Parathyroid adenoma (tissue), 2 donors: Measurements from ENCODE around the gene MPP3.

ENCODE experiments used
- H2AFZ ChIP-seq: fragments of 300-600 bp; sonication (generic); one replicate; pipeline ENCODE4 v1.7.0; 2017; ENCODE audit warnings: antibody characterized with exemption, mild to moderate bottlenecking
- H3K27ac ChIP-seq: fragments of 300-600 bp; sonication (generic); one replicate; pipeline ENCODE4 v1.7.0; 2017
- H3K27me3 ChIP-seq: fragments of 300-600 bp; sonication (generic); one replicate; pipeline ENCODE4 v1.7.0; 2017; ENCODE audit warnings: low read length; ENCODE audit not compliant: control insufficient read depth, insufficient read depth
- H3K36me3 ChIP-seq: fragments of 300-600 bp; sonication (generic); one replicate; pipeline ENCODE4 v1.7.0; 2017; ENCODE audit warnings: low read length; ENCODE audit not compliant: control insufficient read depth, insufficient read depth
- H3K4me1 ChIP-seq: fragments of 300-600 bp; sonication (generic); one replicate; pipeline ENCODE4 v1.7.0; 2017; ENCODE audit warnings: control low read depth
- H3K4me2 ChIP-seq: fragments of 300-600 bp; sonication (generic); one replicate; pipeline ENCODE4 v1.7.0; 2017; ENCODE audit warnings: low read length
- H3K4me3 ChIP-seq: fragments of 300-600 bp; sonication (generic); one replicate; pipeline ENCODE4 v1.7.0; 2017; ENCODE audit warnings: low read depth, low read length
- H3K79me2 ChIP-seq: fragments of 300-600 bp; sonication (generic); one replicate; pipeline ENCODE4 v1.7.0; 2017; ENCODE audit warnings: control low read depth
- H3K9ac ChIP-seq: fragments of 300-600 bp; sonication (generic); one replicate; pipeline ENCODE4 v1.7.0; 2017; ENCODE audit warnings: mild to moderate bottlenecking
- H3K9me3 ChIP-seq: fragments of 300-600 bp; sonication (generic); one replicate; pipeline ENCODE4 v1.7.0; 2017; ENCODE audit warnings: low read length; ENCODE audit not compliant: control insufficient read depth
- TF ChIP-seq, protein P1 (sequence below): fragments of 300-600 bp; sonication (generic); IDR thresholded peaks from one replicate; pipeline ENCODE4 v1.7.0; 2017; ENCODE audit warnings: antibody characterized with exemption, mild to moderate bottlenecking
- donor health status: primary hyperparathyroidism.

The MPP3 gene

GRCh38 chr17:43830510-43831140 is 2.3 kb downstream of the MPP3 start:
- no peak overlapping the region for H3K27ac ChIP-seq
- no peaks in the 10 kb centered on the region for H3K27me3 ChIP-seq
- H3K36me3 ChIP-seq = no peaks in the 10 kb centered on the region
- H3K4me2 ChIP-seq = no peak overlapping the region
- TF ChIP-seq, protein P1, sequence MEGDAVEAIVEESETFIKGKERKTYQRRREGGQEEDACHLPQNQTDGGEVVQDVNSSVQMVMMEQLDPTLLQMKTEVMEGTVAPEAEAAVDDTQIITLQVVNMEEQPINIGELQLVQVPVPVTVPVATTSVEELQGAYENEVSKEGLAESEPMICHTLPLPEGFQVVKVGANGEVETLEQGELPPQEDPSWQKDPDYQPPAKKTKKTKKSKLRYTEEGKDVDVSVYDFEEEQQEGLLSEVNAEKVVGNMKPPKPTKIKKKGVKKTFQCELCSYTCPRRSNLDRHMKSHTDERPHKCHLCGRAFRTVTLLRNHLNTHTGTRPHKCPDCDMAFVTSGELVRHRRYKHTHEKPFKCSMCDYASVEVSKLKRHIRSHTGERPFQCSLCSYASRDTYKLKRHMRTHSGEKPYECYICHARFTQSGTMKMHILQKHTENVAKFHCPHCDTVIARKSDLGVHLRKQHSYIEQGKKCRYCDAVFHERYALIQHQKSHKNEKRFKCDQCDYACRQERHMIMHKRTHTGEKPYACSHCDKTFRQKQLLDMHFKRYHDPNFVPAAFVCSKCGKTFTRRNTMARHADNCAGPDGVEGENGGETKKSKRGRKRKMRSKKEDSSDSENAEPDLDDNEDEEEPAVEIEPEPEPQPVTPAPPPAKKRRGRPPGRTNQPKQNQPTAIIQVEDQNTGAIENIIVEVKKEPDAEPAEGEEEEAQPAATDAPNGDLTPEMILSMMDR = no peak
- H2AFZ ChIP-seq = no peak overlapping the region
- H3K9ac ChIP-seq = no peak overlapping the region
- H3K4me1 ChIP-seq = peaks cover 7% of the 10 kb centered on the region
- no peaks in the 10 kb centered on the region for H3K79me2 ChIP-seq
- H3K4me3 ChIP-seq = no peak overlapping the region
- H3K9me3 ChIP-seq = no peaks in the 10 kb centered on the region

DNA sequence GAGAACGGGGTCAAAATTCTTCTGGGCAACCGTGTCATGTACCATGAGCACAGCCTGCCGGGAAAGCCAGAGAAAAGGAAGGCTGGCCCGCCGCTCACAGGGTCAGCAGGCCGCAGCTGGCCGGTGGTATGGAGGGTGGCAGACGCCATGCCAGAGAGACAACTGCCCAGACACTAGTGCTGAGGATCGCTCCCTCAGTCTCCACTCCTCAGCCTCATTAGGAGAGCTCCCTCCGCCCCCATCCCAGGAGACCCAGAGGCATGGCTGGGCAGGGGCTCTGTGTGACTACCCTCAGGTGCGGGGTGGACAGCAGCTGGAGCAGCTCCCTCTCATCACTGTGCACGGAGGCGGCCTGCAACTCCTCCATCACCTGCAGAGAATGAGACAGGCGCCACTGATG is 3.2 kb downstream of the MPP3 start:
- no peaks in the 10 kb centered on the region for H3K9me3 ChIP-seq
- no peaks in the 10 kb centered on the region for H3K36me3 ChIP-seq
- H3K79me2 ChIP-seq = no peaks in the 10 kb centered on the region
- H2AFZ ChIP-seq = no peak overlapping the region
- H3K4me2 ChIP-seq = no peak overlapping the region
- H3K4me3 ChIP-seq = no peak overlapping the region
- no peak overlapping the region for H3K9ac ChIP-seq
- H3K27me3 ChIP-seq = no peaks in the 10 kb centered on the region
- peaks cover 7% of the 10 kb centered on the region for H3K4me1 ChIP-seq
- TF ChIP-seq, protein P1 = no peak
- H3K27ac ChIP-seq = no peak overlapping the region

DNA sequence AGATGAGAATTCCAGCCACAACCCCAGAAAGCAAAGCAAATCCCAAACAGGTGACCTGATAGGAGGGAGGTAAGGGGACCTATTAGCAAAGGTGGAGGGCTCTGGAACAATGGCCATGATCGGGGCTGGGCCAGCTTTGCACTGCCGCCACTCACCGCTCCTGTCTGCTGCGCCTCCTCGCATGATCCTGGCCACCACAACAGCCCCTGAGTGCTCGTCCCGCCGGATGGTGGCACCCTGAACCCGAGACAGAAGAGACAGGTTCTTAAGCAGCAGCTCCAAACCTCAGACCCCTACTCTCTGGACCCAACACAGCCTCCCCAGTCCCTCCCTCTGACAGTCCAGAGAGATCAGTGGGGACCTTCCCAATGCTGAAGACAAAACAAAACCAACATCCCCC is 5.3 kb downstream of the MPP3 start:
- TF ChIP-seq, protein P1 = no peak
- Histone ChIP-seq H3K9me3 (no peaks in the 10 kb centered on the region), H3K36me3 (no peaks in the 10 kb centered on the region), H3K4me1 (no peaks in the 10 kb centered on the region), H3K4me2 (no peak overlapping the region), H3K27me3 (no peaks in the 10 kb centered on the region), H3K27ac (no peak overlapping the region), H3K9ac (no peak overlapping the region), H3K4me3 (no peak overlapping the region), H3K79me2 (no peaks in the 10 kb centered on the region), H2AFZ (no peak overlapping the region)

GRCh38 chr17:43826206-43826605 is 6.7 kb downstream of the MPP3 start:
- Histone ChIP-seq H3K4me2 (no peak overlapping the region), H3K27ac (no peak overlapping the region), H3K4me1 (no peaks in the 10 kb centered on the region), H3K79me2 (no peaks in the 10 kb centered on the region), H3K4me3 (no peak overlapping the region), H2AFZ (no peak overlapping the region), H3K9ac (no peak overlapping the region), H3K36me3 (no peaks in the 10 kb centered on the region), H3K9me3 (no peaks in the 10 kb centered on the region), H3K27me3 (no peaks in the 10 kb centered on the region)
- TF ChIP-seq, protein P1 = no peak

DNA sequence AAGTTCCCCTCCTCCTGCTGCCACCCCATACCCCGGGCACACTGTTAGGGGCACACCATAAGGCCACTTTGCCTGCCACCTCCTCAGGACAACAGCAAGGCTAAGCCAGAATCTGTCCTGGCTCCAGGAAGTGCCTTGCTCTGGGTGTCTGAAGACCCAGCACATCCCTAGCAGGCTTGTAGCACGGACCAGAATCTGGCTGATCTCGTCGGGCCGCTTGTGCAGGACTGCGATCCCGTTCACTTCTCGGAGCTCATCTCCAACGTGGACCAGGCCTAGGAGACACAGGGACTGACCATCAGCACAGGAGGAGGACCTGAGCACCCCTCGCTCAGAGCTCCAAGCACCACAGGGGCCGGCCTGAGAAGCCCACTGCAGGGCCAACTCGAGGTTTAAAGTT is 7.4 kb downstream of the MPP3 start:
- Histone ChIP-seq H3K27ac (no peak overlapping the region), H2AFZ (no peak overlapping the region), H3K4me1 (no peaks in the 10 kb centered on the region), H3K36me3 (no peaks in the 10 kb centered on the region), H3K79me2 (no peaks in the 10 kb centered on the region), H3K9me3 (no peaks in the 10 kb centered on the region), H3K4me2 (no peak overlapping the region), H3K9ac (no peak overlapping the region), H3K4me3 (no peak overlapping the region), H3K27me3 (no peaks in the 10 kb centered on the region)
- TF ChIP-seq, protein P1 = no peak
